Astrocyte (in vitro differentiated cells and primary cell): ENCODE data around the gene CTDSPL. TPM values are rescaled to one million over a fixed set of nuclear protein-coding genes. Genes with fewer than 3 reads are reported as not detected.

ENCODE experiments used
- DNase-seq: peaks from one replicate; pipeline ENCODE4 v3.0.0-alpha.2; 2010; ENCODE audit warnings: low read depth
- FAIRE-seq: peaks from 2 replicates; lab custom pipeline; 2011; peaks lifted over from hg19 to GRCh38; lab: Jason Lieb, UNC
- H2AFZ ChIP-seq: 2 replicates; pipeline ENCODE4 v1.6.0; 2012; ENCODE audit warnings: low read depth, low read length, inconsistent platforms
- H3K27ac ChIP-seq: 2 replicates; pipeline ENCODE4 v1.5.1; 2011; ENCODE audit warnings: low read depth, low read length, inconsistent platforms
- H3K27me3 ChIP-seq: 2 replicates; pipeline ENCODE4 v1.6.0; 2011; ENCODE audit warnings: low read length, inconsistent platforms; ENCODE audit not compliant: insufficient read depth
- H3K36me3 ChIP-seq: 2 replicates; pipeline ENCODE4 v1.5.1; 2011; ENCODE audit warnings: low read length, inconsistent platforms; ENCODE audit not compliant: insufficient read depth
- H3K4me1 ChIP-seq: 2 replicates; pipeline ENCODE4 v1.5.1; 2011; ENCODE audit warnings: low read length, inconsistent platforms; ENCODE audit not compliant: insufficient read depth
- H3K4me2 ChIP-seq: 2 replicates; pipeline ENCODE4 v1.6.0; 2012; ENCODE audit warnings: low read length, inconsistent platforms
- H3K4me3 ChIP-seq: 2 replicates; pipeline ENCODE4 v1.5.1; 2011; ENCODE audit warnings: low read depth, mild to moderate bottlenecking, low read length, inconsistent platforms; ENCODE audit not compliant: insufficient read depth
- H3K79me2 ChIP-seq: 2 replicates; pipeline ENCODE4 v1.6.0; 2012; ENCODE audit warnings: mild to moderate bottlenecking, low read length, inconsistent platforms; ENCODE audit not compliant: insufficient read depth
- H3K9ac ChIP-seq: 2 replicates; pipeline ENCODE4 v1.6.0; 2012; ENCODE audit warnings: mild to moderate bottlenecking, low read length, inconsistent platforms
- H3K9me3 ChIP-seq: 2 replicates; pipeline ENCODE4 v1.5.1; 2012; ENCODE audit warnings: low read depth, mild to moderate bottlenecking, low read length, inconsistent platforms; ENCODE audit not compliant: insufficient read depth
- H4K20me1 ChIP-seq: 2 replicates; pipeline ENCODE4 v1.6.0; 2012; ENCODE audit warnings: low read length, inconsistent platforms; ENCODE audit not compliant: insufficient read depth
- H3K27ac Mint-ChIP-seq: one replicate; pipeline ENCODE4 v1.8.0; 2021; ENCODE audit warnings: mild to moderate bottlenecking, mixed read lengths; ENCODE audit not compliant: unreplicated experiment
- H3K27me3 Mint-ChIP-seq: one replicate; pipeline ENCODE4 v1.8.0; 2021; ENCODE audit warnings: low read depth, mixed read lengths; ENCODE audit not compliant: unreplicated experiment
- H3K36me3 Mint-ChIP-seq: one replicate; pipeline ENCODE4 v1.8.0; 2021; ENCODE audit warnings: low read depth, mixed read lengths; ENCODE audit not compliant: unreplicated experiment
- H3K4me1 Mint-ChIP-seq: one replicate; pipeline ENCODE4 v1.8.0; 2021; ENCODE audit warnings: low read depth, mixed read lengths; ENCODE audit not compliant: unreplicated experiment
- H3K4me3 Mint-ChIP-seq: one replicate; pipeline ENCODE4 v1.8.0; 2021; ENCODE audit warnings: mild to moderate bottlenecking, moderate library complexity, mixed read lengths; ENCODE audit not compliant: unreplicated experiment
- H3K9me3 Mint-ChIP-seq: one replicate; pipeline ENCODE4 v1.8.0; 2021; ENCODE audit warnings: mild to moderate bottlenecking, mixed read lengths; ENCODE audit not compliant: unreplicated experiment
- EZH2 ChIP-seq: IDR thresholded peaks from 2 replicates; pipeline ENCODE4 v1.6.1; 2012; ENCODE audit warnings: mild to moderate bottlenecking, low read length, inconsistent platforms; ENCODE audit not compliant: insufficient read depth
- total RNA-seq: library from RNA; stranded (reverse); gene quantifications from 2 replicates; pipeline ENCODE4 v1.2.1, GENCODE V29; 2021
- TF ChIP-seq, protein P1 (sequence below): IDR thresholded peaks from 2 replicates; pipeline ENCODE4 v1.5.1; 2011; ENCODE audit warnings: low read depth, mild to moderate bottlenecking, inconsistent platforms, low read length, moderate library complexity; ENCODE audit not compliant: insufficient read depth

Gene CTDSPL
- total RNA-seq, 1 donor from 2014 or later = 37.9 TPM

DNA sequence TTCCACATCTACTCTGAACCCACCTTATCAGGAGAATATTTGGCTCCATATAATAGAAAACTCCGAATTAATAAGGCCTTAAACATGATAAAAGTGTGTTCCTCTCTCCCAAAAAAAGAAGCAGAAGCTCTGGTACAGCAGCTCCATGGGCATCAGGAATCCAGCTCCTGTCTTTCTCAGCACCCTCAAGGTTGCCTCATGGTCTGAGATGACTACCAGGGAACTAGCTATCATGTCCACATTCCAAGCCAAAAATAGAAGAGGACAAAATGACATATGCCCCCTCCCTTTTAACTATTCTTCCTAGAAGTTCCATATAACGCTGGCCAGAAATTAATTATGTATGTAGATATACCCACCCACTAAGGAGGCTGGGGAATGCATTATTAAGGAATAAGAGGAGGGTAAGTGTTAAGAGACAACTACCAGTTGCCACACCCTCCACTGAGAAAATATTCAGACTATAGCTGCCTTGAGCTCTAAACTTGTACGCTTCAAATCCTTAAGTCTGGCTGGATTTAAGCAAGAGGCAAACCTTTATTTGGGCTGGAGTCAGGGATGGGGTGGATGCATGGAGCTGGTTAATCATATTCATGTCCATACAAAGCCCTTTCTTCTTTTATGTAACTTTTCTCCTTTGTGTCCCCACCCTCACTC is 35.8 kb upstream of the CTDSPL start:
- Histone ChIP-seq H3K27ac (no peak overlapping the region), H3K36me3 (no peaks in the 10 kb centered on the region), H2AFZ (no peak overlapping the region), H3K4me1 (no peaks in the 10 kb centered on the region), H3K9ac (no peak overlapping the region), H3K4me2 (no peak overlapping the region), H3K4me3 (no peak overlapping the region), H3K9me3 (no peaks in the 10 kb centered on the region), H4K20me1 (no peaks in the 10 kb centered on the region), H3K79me2 (no peaks in the 10 kb centered on the region), H3K27me3 (no peaks in the 10 kb centered on the region)
- Mint-ChIP-seq H3K27me3 (peaks cover 4% of the 10 kb centered on the region), H3K27ac (no peak overlapping the region), H3K4me3 (no peak overlapping the region), H3K36me3 (peaks cover 5% of the 10 kb centered on the region), H3K4me1 (peaks cover 8% of the 10 kb centered on the region), H3K9me3 (no peaks in the 10 kb centered on the region)
- DNase-seq (no peak), FAIRE-seq (no peak)
- TF ChIP-seq EZH2 = no peak
- TF ChIP-seq, protein P1, sequence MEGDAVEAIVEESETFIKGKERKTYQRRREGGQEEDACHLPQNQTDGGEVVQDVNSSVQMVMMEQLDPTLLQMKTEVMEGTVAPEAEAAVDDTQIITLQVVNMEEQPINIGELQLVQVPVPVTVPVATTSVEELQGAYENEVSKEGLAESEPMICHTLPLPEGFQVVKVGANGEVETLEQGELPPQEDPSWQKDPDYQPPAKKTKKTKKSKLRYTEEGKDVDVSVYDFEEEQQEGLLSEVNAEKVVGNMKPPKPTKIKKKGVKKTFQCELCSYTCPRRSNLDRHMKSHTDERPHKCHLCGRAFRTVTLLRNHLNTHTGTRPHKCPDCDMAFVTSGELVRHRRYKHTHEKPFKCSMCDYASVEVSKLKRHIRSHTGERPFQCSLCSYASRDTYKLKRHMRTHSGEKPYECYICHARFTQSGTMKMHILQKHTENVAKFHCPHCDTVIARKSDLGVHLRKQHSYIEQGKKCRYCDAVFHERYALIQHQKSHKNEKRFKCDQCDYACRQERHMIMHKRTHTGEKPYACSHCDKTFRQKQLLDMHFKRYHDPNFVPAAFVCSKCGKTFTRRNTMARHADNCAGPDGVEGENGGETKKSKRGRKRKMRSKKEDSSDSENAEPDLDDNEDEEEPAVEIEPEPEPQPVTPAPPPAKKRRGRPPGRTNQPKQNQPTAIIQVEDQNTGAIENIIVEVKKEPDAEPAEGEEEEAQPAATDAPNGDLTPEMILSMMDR = no peak

DNA sequence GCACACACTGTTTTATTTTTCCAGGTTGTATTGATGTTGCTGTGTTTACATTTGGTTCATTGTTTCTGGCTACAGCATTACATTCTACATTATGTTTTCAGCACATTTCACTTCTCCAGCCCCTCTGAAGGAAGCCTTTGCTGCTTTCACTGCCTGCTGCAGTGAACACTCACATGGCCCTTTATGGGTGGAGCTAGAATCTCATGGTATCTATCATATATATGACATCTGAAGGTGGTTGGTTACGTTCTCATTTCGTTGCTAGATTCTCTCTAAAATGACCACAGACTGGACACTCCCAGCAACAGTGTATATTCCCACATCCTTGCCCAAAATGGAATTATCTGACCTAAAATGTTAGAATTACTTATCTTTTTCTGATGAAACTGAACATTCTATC is 35.2 kb upstream of the CTDSPL start:
- no peak for FAIRE-seq
- no peak overlapping the region for H3K27ac Mint-ChIP-seq
- no peaks in the 10 kb centered on the region for H3K79me2 ChIP-seq

DNA sequence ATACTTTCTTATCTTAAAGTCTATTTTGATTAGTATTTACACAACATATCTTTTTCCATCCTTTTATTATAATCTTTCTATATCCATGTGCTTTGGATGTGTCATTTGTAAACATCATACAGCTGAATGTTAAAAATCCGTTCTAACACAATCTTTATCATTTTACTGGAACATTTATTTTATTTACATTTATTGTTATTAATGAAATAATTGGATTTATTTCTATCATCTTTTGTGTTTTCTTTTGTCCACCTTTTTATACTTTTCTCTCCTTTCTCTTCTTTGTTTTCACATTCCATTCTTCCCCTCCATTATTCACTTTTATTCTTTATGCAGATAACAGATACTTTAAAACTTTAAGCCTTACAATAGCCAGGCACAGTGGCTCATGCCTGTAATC is 34.7 kb upstream of the CTDSPL start:
- TF ChIP-seq, protein P1 = no peak
- TF ChIP-seq EZH2 = no peak

More for the DNA sequence above, 35.2 kb upstream of the CTDSPL start:
- no peak overlapping the region for H3K27ac ChIP-seq
- no peak overlapping the region for H2AFZ ChIP-seq
- Mint-ChIP-seq H3K27me3 (no peaks in the 10 kb centered on the region), H3K36me3 (peaks cover 5% of the 10 kb centered on the region), H3K4me1 (peaks cover 8% of the 10 kb centered on the region), H3K4me3 (no peak overlapping the region), H3K9me3 (no peaks in the 10 kb centered on the region)
- no peak for DNase-seq
- no peaks in the 10 kb centered on the region for H3K27me3 ChIP-seq
- H3K9me3 ChIP-seq = no peaks in the 10 kb centered on the region
- H3K4me3 ChIP-seq = no peak overlapping the region
- no peak overlapping the region for H3K4me2 ChIP-seq
- TF ChIP-seq, protein P1 = no peak
- TF ChIP-seq EZH2 = no peak
- no peaks in the 10 kb centered on the region for H4K20me1 ChIP-seq
- H3K9ac ChIP-seq = no peak overlapping the region
- H3K36me3 ChIP-seq = no peaks in the 10 kb centered on the region
- no peaks in the 10 kb centered on the region for H3K4me1 ChIP-seq

More for the DNA sequence above, 34.7 kb upstream of the CTDSPL start:
- no peaks in the 10 kb centered on the region for H3K4me1 ChIP-seq
- no peak overlapping the region for H3K4me3 ChIP-seq
- no peaks in the 10 kb centered on the region for H3K9me3 ChIP-seq
- H2AFZ ChIP-seq = no peak overlapping the region
- H3K79me2 ChIP-seq = no peaks in the 10 kb centered on the region
- no peak for FAIRE-seq
- peaks cover 5% of the 10 kb centered on the region for H3K36me3 Mint-ChIP-seq
- peaks cover 8% of the 10 kb centered on the region for H3K4me1 Mint-ChIP-seq
- no peaks in the 10 kb centered on the region for H4K20me1 ChIP-seq
- H3K27ac ChIP-seq = no peak overlapping the region
- H3K27ac Mint-ChIP-seq = no peak overlapping the region
- H3K27me3 ChIP-seq = no peaks in the 10 kb centered on the region
- no peak for DNase-seq
- no peak overlapping the region for H3K9ac ChIP-seq
- no peak overlapping the region for H3K4me3 Mint-ChIP-seq
- H3K4me2 ChIP-seq = no peak overlapping the region
- H3K36me3 ChIP-seq = no peaks in the 10 kb centered on the region
- no peaks in the 10 kb centered on the region for H3K27me3 Mint-ChIP-seq
- no peaks in the 10 kb centered on the region for H3K9me3 Mint-ChIP-seq
